Esophagus (tissue), 2 donors: Measurements from ENCODE around the gene FBN2. TPM values are rescaled to one million over a fixed set of nuclear protein-coding genes. Genes with fewer than 3 reads are reported as not detected.

Experiments used
- H3K27ac ChIP-seq, 2 donors: one replicate each; pipeline ENCODE4 v1.5.1; 2013; ENCODE audit warnings: low read depth in 2 of 2, mild to moderate bottlenecking in 2 of 2, inconsistent platforms in 1 of 2, low read length in 1 of 2, moderate library complexity in 1 of 2
- H3K27me3 ChIP-seq, 2 donors: one replicate each; pipeline ENCODE4 v1.6.1; 2013; ENCODE audit warnings: low read length in 2 of 2, control low read depth in 1 of 2, mild to moderate bottlenecking in 1 of 2; ENCODE audit not compliant: insufficient read depth in 2 of 2, control insufficient read depth in 1 of 2
- H3K36me3 ChIP-seq, 2 donors: one replicate each; pipeline ENCODE4 v1.6.1; 2013; ENCODE audit warnings: low read length in 1 of 2; ENCODE audit not compliant: control insufficient read depth in 2 of 2, insufficient read depth in 2 of 2
- H3K4me1 ChIP-seq, 2 donors: one replicate each; pipeline ENCODE4 v1.6.1; 2013; ENCODE audit warnings: low read length in 1 of 2; ENCODE audit not compliant: control insufficient read depth in 2 of 2, insufficient read depth in 2 of 2
- H3K4me3 ChIP-seq, 2 donors: one replicate each; pipeline ENCODE4 v1.5.1; 2013; ENCODE audit warnings: low read length in 2 of 2, mild to moderate bottlenecking in 2 of 2, low read depth in 1 of 2, moderate library complexity in 1 of 2
- H3K9me3 ChIP-seq, 2 donors: one replicate each; pipeline ENCODE4 v1.6.1; 2013; ENCODE audit warnings: mild to moderate bottlenecking in 2 of 2, low read depth in 1 of 2, low read length in 1 of 2, moderate library complexity in 1 of 2; ENCODE audit not compliant: control insufficient read depth in 2 of 2, insufficient read depth in 1 of 2
- polyA plus RNA-seq, 2 donors: library from polyadenylated mRNA; stranded (reverse); fragments of 200-250 nt; gene quantifications; one replicate each; pipeline ENCODE4 v1.2.3, GENCODE V29; 2013
- donor health status: healthy with polysubstance abuse.
- donor health status: Bipolar disorder and iron deficiency.

FBN2 gene
- polyA plus RNA-seq, 2 donors: 0.09 to 0.14 TPM

DNA sequence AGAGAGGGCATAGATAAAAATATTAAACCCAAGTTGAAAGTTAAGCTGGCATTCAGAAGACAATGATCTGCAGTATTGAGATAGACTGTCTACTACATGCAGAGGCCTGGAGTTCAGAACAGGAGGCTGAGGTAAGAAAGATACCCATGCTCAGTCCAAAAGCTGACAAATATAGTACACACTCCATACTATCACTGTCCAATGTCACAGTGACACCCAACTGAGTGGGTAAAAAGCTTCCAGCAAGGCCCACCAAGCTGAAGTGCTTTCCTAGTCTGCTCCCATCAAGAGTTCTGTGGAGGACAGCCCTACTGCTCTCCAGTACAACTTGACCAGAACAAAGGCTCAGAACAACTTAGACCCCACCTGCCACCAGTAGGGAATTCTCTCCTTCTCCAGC is 329.6 kb downstream of the FBN2 start:
- H3K36me3 ChIP-seq: no peaks in the 10 kb centered on the region
- H3K9me3 ChIP-seq: no peaks in the 10 kb centered on the region
- H3K27me3 ChIP-seq: no peaks in the 10 kb centered on the region
- H3K4me3 ChIP-seq: no peak overlapping the region
- no peaks in the 10 kb centered on the region for H3K4me1 ChIP-seq
- H3K27ac ChIP-seq: no peak overlapping the region
